Liver (tissue), 3 donors: ENCODE results near the gene DCTPP1.

Experiments used
- CTCF ChIP-seq: fragments of 150-350 bp; IDR thresholded peaks from 2 replicates; pipeline ENCODE4 v1.5.1; 2017; ENCODE audit warnings: improper control_type of control experiment, low read depth, low read length; ENCODE audit not compliant: missing input control
- RXRA ChIP-seq, 2 donors: IDR thresholded peaks; 2 replicates each; pipeline ENCODE4 v1.6.1; 2017 to 2018; ENCODE audit warnings: antibody characterized with exemption in 2 of 2, mild to moderate bottlenecking in 1 of 2
- TAF1 ChIP-seq: conservative IDR thresholded peaks from 2 replicates; pipeline ENCODE4 v1.6.1; 2016; ENCODE audit warnings: antibody characterized with exemption, mild to moderate bottlenecking
- YY1 ChIP-seq: IDR thresholded peaks from 2 replicates; pipeline ENCODE4 v1.6.1; 2016; ENCODE audit warnings: antibody characterized with exemption, mild to moderate bottlenecking
- TF ChIP-seq, protein P1 (sequence below): IDR thresholded peaks from 2 replicates; pipeline ENCODE4 v1.6.1; 2016; ENCODE audit warnings: antibody characterized with exemption
- TF ChIP-seq, protein P2 (sequence below): IDR thresholded peaks from 2 replicates; pipeline ENCODE4 v1.6.1; 2016; ENCODE audit warnings: antibody characterized with exemption
- donor health status: healthy.
- donor health status: healthy.

- TF ChIP-seq YY1 (peak; percentile 57), CTCF (no peak), RXRA (IDR thresholded peaks at IDR 0.05) (no peak), TAF1 (no peak)
- TF ChIP-seq, protein P1, sequence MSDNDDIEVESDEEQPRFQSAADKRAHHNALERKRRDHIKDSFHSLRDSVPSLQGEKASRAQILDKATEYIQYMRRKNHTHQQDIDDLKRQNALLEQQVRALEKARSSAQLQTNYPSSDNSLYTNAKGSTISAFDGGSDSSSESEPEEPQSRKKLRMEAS, result no peak
- TF ChIP-seq, protein P2, sequence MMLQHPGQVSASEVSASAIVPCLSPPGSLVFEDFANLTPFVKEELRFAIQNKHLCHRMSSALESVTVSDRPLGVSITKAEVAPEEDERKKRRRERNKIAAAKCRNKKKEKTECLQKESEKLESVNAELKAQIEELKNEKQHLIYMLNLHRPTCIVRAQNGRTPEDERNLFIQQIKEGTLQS, result no peak
These were observed 669 bp upstream of the DCTPP1 start for GRCh38 chr16:30430428-30430970.
